OCI-LY1 (cell line): ENCODE results near the gene EPS8L3.
"Not testable (repeated sequence)": the region's sequence is repeated elsewhere in the genome, so short reads cannot be mapped to it uniquely, and the experiment has no call there.

ENCODE experiments used
- H2AFZ ChIP-seq: fragments of 200-600 bp; sonication (generic), shearing (Covaris generic); 2 replicates; pipeline ENCODE4 v1.6.0; 2014; ENCODE audit warnings: antibody characterized with exemption, mild to moderate bottlenecking, low read length
- H3F3A ChIP-seq: fragments of 200-600 bp; sonication (generic), shearing (Covaris generic); 2 replicates; pipeline ENCODE4 v1.6.0; 2014; ENCODE audit warnings: mild to moderate bottlenecking, antibody characterized with exemption, low read length, moderate library complexity; ENCODE audit not compliant: insufficient read depth
- H3K27ac ChIP-seq: fragments of 200-600 bp; sonication (generic); 2 replicates; pipeline ENCODE4 v1.5.1; 2014; ENCODE audit warnings: low read length, mixed run types, mild to moderate bottlenecking, low read depth; ENCODE audit not compliant: poor library complexity, severe bottlenecking
- H3K27me3 ChIP-seq: fragments of 200-600 bp; sonication (generic); 2 replicates; pipeline ENCODE4 v1.6.0; 2014; ENCODE audit warnings: antibody characterized with exemption, mild to moderate bottlenecking, low read length, moderate library complexity; ENCODE audit not compliant: insufficient read depth
- H3K36me3 ChIP-seq: fragments of 200-600 bp; sonication (generic); 2 replicates; pipeline ENCODE4 v1.6.1; 2014; ENCODE audit warnings: mild to moderate bottlenecking, antibody characterized with exemption, low read length, moderate library complexity, mixed read lengths; ENCODE audit not compliant: insufficient read depth
- H3K4me1 ChIP-seq: fragments of 200-600 bp; sonication (generic); 2 replicates; pipeline ENCODE4 v1.5.1; 2014; ENCODE audit warnings: mild to moderate bottlenecking, low read length, moderate library complexity; ENCODE audit not compliant: insufficient read depth, severe bottlenecking
- H3K4me2 ChIP-seq: fragments of 200-600 bp; sonication (generic), shearing (Covaris generic); 2 replicates; pipeline ENCODE4 v1.6.1; 2014; ENCODE audit warnings: low read length
- H3K4me3 ChIP-seq: fragments of 200-600 bp; sonication (generic); 2 replicates; pipeline ENCODE4 v1.5.1; 2014; ENCODE audit warnings: low read length, low read depth, mild to moderate bottlenecking, mixed read lengths; ENCODE audit not compliant: poor library complexity, severe bottlenecking
- H3K79me2 ChIP-seq: fragments of 200-600 bp; shearing (Covaris generic); 2 replicates; pipeline ENCODE4 v1.6.1; 2016; ENCODE audit warnings: mixed run types, low read length, mixed read lengths; ENCODE audit not compliant: insufficient read depth
- H3K9ac ChIP-seq: fragments of 200-600 bp; sonication (generic), shearing (Covaris generic); 2 replicates; pipeline ENCODE4 v1.6.1; 2014; ENCODE audit warnings: mild to moderate bottlenecking, low read length, mixed read lengths
- H3K9me2 ChIP-seq: fragments of 200-600 bp; sonication (generic), shearing (Covaris generic); 2 replicates; pipeline ENCODE4 v1.6.1; 2014; ENCODE audit warnings: low read depth, mild to moderate bottlenecking, low read length, mixed read lengths
- H3K9me3 ChIP-seq: fragments of 200-600 bp; shearing (Covaris generic); 2 replicates; pipeline ENCODE4 v1.6.1; 2014; ENCODE audit warnings: low read length, mixed read lengths
- H4K20me1 ChIP-seq: fragments of 200-600 bp; sonication (generic), shearing (Covaris generic); 2 replicates; pipeline ENCODE4 v1.6.0; 2016; ENCODE audit warnings: mild to moderate bottlenecking, low read length; ENCODE audit not compliant: insufficient read depth
- EZH2 ChIP-seq: fragments of 200-600 bp; sonication (generic), shearing (Covaris generic); IDR thresholded peaks from 2 replicates; pipeline ENCODE4 v1.8.0; 2017; ENCODE audit warnings: borderline replicate concordance, mixed run types, mild to moderate bottlenecking, antibody characterized with exemption, low read length, moderate library complexity, mixed read lengths
- TF ChIP-seq, protein P1 (sequence below): fragments of 200-600 bp; sonication (generic), shearing (Covaris generic); IDR thresholded peaks from 2 replicates; pipeline ENCODE4 v1.5.1; 2017; ENCODE audit warnings: mild to moderate bottlenecking, antibody characterized with exemption, low read length, moderate library complexity, mixed read lengths

EPS8L3 gene

GRCh38 chr1:109768820-109769219, 5.1 kb upstream of the EPS8L3 start:
- no peak for TF ChIP-seq EZH2
- TF ChIP-seq, protein P1, sequence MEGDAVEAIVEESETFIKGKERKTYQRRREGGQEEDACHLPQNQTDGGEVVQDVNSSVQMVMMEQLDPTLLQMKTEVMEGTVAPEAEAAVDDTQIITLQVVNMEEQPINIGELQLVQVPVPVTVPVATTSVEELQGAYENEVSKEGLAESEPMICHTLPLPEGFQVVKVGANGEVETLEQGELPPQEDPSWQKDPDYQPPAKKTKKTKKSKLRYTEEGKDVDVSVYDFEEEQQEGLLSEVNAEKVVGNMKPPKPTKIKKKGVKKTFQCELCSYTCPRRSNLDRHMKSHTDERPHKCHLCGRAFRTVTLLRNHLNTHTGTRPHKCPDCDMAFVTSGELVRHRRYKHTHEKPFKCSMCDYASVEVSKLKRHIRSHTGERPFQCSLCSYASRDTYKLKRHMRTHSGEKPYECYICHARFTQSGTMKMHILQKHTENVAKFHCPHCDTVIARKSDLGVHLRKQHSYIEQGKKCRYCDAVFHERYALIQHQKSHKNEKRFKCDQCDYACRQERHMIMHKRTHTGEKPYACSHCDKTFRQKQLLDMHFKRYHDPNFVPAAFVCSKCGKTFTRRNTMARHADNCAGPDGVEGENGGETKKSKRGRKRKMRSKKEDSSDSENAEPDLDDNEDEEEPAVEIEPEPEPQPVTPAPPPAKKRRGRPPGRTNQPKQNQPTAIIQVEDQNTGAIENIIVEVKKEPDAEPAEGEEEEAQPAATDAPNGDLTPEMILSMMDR, result no peak

GRCh38 chr1:109768335-109768650, 4.6 kb upstream of the EPS8L3 start:
- no peak overlapping the region for H3K9ac ChIP-seq
- TF ChIP-seq EZH2, result no peak
- TF ChIP-seq, protein P1, result no peak

More at GRCh38 chr1:109768820-109769219, 5.1 kb upstream of the EPS8L3 start:
- Histone ChIP-seq H3K4me1 (no peaks in the 10 kb centered on the region), H3K9me3 (no peaks in the 10 kb centered on the region), H4K20me1 (no peaks in the 10 kb centered on the region), H3K27me3 (peaks cover 6% of the 10 kb centered on the region), H3K36me3 (no peaks in the 10 kb centered on the region), H2AFZ (no peak overlapping the region), H3K9me2 (no peaks in the 10 kb centered on the region), H3K4me3 (no peak overlapping the region), H3K79me2 (no peaks in the 10 kb centered on the region), H3K9ac (no peak overlapping the region), H3K27ac (no peak overlapping the region), H3F3A (no peaks in the 10 kb centered on the region), H3K4me2 (no peak overlapping the region)

DNA sequence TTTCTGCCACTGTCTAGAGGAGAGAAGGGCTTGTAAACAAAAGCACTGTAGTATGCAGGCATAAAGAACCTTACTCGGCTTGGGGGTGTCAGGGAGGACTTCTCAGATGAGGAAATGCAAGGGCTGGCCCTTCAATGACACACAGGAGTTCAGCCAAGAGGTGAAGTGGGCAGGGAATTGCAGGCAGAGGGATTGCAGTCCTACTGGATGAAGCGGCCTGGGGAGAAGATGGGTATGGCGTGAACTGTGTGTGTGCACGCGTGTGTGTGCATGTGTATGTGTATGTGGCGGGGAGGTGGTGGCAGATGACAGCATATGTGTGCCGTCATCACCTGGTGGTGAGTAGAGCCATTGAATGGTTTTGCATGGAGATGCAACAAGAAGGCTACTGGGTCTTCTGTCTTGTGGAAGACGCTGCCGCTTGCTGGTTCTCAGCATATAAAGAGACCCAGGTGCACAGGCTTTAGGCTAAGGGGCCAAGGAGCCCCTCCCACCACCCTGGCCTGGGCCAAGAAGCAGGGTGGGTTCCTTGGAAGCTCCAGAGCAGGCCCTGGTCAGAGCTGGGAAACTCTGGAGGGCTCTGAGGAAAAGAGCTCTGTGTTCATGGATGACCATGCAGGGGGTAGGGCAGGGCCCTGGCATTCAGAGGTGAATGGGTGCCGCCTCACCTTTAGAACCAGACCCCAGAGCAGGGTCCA, 4.1 kb upstream of the EPS8L3 start:
- H3K27ac ChIP-seq, result no peak overlapping the region
- H3K4me1 ChIP-seq, result no peaks in the 10 kb centered on the region
- peaks cover 6% of the 10 kb centered on the region for H3K27me3 ChIP-seq
- TF ChIP-seq, protein P1, result no peak
- no peak for TF ChIP-seq EZH2
- H3K79me2 ChIP-seq, result no peaks in the 10 kb centered on the region
- no peak overlapping the region for H3K9ac ChIP-seq
- no peaks in the 10 kb centered on the region for H3K36me3 ChIP-seq
- no peaks in the 10 kb centered on the region for H3F3A ChIP-seq
- no peak overlapping the region for H3K4me2 ChIP-seq
- H3K9me3 ChIP-seq, result no peaks in the 10 kb centered on the region
- H4K20me1 ChIP-seq, result no peaks in the 10 kb centered on the region
- no peak overlapping the region for H3K4me3 ChIP-seq
- H3K9me2 ChIP-seq, result no peaks in the 10 kb centered on the region
- H2AFZ ChIP-seq, result no peak overlapping the region

More at GRCh38 chr1:109768335-109768650, 4.6 kb upstream of the EPS8L3 start:
- Histone ChIP-seq H3K4me3 (no peak overlapping the region), H3K27ac (no peak overlapping the region), H3K27me3 (peaks cover 6% of the 10 kb centered on the region), H2AFZ (no peak overlapping the region), H3K9me2 (no peaks in the 10 kb centered on the region), H3F3A (no peaks in the 10 kb centered on the region), H3K4me1 (no peaks in the 10 kb centered on the region), H3K9me3 (no peaks in the 10 kb centered on the region), H3K79me2 (no peaks in the 10 kb centered on the region), H4K20me1 (no peaks in the 10 kb centered on the region), H3K36me3 (no peaks in the 10 kb centered on the region), H3K4me2 (no peak overlapping the region)

DNA sequence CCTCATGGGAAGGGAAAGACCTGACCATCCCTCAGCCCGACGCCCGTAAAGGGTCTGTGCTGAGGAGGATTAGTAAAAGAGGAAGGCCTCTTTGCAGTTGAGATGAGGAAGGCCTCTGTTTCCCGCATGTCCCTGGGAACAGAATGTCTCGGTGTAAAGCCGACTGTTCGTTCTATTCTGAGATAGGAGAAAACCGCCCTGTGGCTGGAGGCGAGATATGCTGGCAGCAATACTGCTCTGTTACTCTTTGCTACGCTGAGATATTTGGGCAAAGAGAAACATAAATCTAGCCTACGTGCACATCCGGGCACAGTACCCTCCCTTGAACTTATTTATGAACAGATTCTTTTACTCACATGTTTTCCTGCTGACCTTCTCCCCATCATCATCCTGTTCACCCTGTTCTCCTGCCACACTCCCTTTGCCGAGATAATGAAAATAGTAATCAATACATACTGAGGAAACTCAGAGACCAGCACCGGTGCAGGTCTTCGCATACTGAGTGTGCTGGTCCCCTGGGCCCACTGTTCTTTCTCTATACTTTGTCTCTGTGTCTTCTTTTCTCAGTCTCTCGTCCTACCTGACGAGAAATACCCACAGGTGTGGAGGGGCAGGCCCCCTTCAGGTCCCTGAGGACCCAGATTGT, 3.4 kb upstream of the EPS8L3 start:
- not testable (repeated sequence) for H4K20me1 ChIP-seq, H3K9me3 ChIP-seq, H3F3A ChIP-seq, H3K4me3 ChIP-seq, H2AFZ ChIP-seq, H3K9me2 ChIP-seq, H3K4me1 ChIP-seq, H3K79me2 ChIP-seq, H3K27me3 ChIP-seq, H3K36me3 ChIP-seq, H3K9ac ChIP-seq, H3K27ac ChIP-seq, H3K4me2 ChIP-seq
